Mononuclear cell (primary cell): Measurements from ENCODE around the gene CRIM1. TPM values are rescaled to one million over a fixed set of nuclear protein-coding genes. Genes with fewer than 3 reads are reported as not detected.
"Not testable (repeated sequence)": the region's sequence is repeated elsewhere in the genome, so short reads cannot be mapped to it uniquely, and the experiment has no call there.

ENCODE experiments used
- H3K27me3 ChIP-seq: 2 replicates; pipeline ENCODE4 v1.6.0; 2011; ENCODE audit warnings: low read length, control low read depth; ENCODE audit not compliant: insufficient read depth
- H3K4me1 ChIP-seq: 2 replicates; pipeline ENCODE4 v1.5.1; 2011; ENCODE audit warnings: mild to moderate bottlenecking, low read length, control low read depth; ENCODE audit not compliant: insufficient read depth
- H3K4me3 ChIP-seq: 2 replicates; pipeline ENCODE4 v1.5.1; 2011; ENCODE audit warnings: mild to moderate bottlenecking, low read length, moderate library complexity
- H3K9me3 ChIP-seq: 2 replicates; pipeline ENCODE4 v1.5.1; 2011; ENCODE audit warnings: low read depth, mild to moderate bottlenecking, control low read depth, low read length
- total RNA-seq: library from RNA; depleted of rRNA; stranded (reverse); fragments of >200 nt; gene quantifications from one replicate; pipeline ENCODE4 v1.2.3, GENCODE V29; 2012

The CRIM1 gene
- total RNA-seq: 2.7 TPM

GRCh38 chr2:36355151-36355889 is at the start of gene CRIM1:
TSS of gene CRIM1 (plus strand) at chr2:36355778. CDS start at chr2:36356293, 515 bp downstream.
- Histone ChIP-seq H3K27me3 (peaks cover 34% of the 10 kb centered on the region), H3K4me1 (peaks cover 51% of the 10 kb centered on the region), H3K4me3 (peak within 1 kb of the TSS; percentile 37), H3K9me3 (no peaks in the 10 kb centered on the region)

GRCh38 chr2:36307441-36307840 is 48.1 kb upstream of the CRIM1 start:
- H3K4me1 ChIP-seq: no peaks in the 10 kb centered on the region
- H3K9me3 ChIP-seq: no peaks in the 10 kb centered on the region
- no peaks in the 10 kb centered on the region for H3K27me3 ChIP-seq
- H3K4me3 ChIP-seq: no peak overlapping the region

- H3K4me3 ChIP-seq, H3K27me3 ChIP-seq: not testable (repeated sequence)
Measured at GRCh38 chr2:36310444-36310843, 45.1 kb upstream of the CRIM1 start.

GRCh38 chr2:36318547-36318946 is 37.0 kb upstream of the CRIM1 start:
- H3K9me3 ChIP-seq: no peaks in the 10 kb centered on the region
- H3K4me3 ChIP-seq: no peak overlapping the region
- H3K27me3 ChIP-seq: no peaks in the 10 kb centered on the region
- H3K4me1 ChIP-seq: no peaks in the 10 kb centered on the region

More at GRCh38 chr2:36310444-36310843, 45.1 kb upstream of the CRIM1 start:
- not testable (repeated sequence) for H3K4me1 ChIP-seq, H3K9me3 ChIP-seq

GRCh38 chr2:36322108-36322507 is 33.5 kb upstream of the CRIM1 start:
- H3K4me1 ChIP-seq: no peaks in the 10 kb centered on the region
- H3K9me3 ChIP-seq: no peaks in the 10 kb centered on the region
- no peak overlapping the region for H3K4me3 ChIP-seq
- H3K27me3 ChIP-seq: no peaks in the 10 kb centered on the region

- no peak overlapping the region for H3K4me3 ChIP-seq
- H3K4me1 ChIP-seq: no peaks in the 10 kb centered on the region
- H3K9me3 ChIP-seq: no peaks in the 10 kb centered on the region
- H3K27me3 ChIP-seq: no peaks in the 10 kb centered on the region
Measured at GRCh38 chr2:36326286-36326685, 29.3 kb upstream of the CRIM1 start.

GRCh38 chr2:36329251-36329650 is 26.3 kb upstream of the CRIM1 start:
- no peaks in the 10 kb centered on the region for H3K9me3 ChIP-seq
- H3K27me3 ChIP-seq: no peaks in the 10 kb centered on the region
- no peak overlapping the region for H3K4me3 ChIP-seq
- no peaks in the 10 kb centered on the region for H3K4me1 ChIP-seq

GRCh38 chr2:36329746-36330472 is 25.7 kb upstream of the CRIM1 start:
- no peaks in the 10 kb centered on the region for H3K4me1 ChIP-seq
- no peaks in the 10 kb centered on the region for H3K9me3 ChIP-seq
- no peaks in the 10 kb centered on the region for H3K27me3 ChIP-seq
- H3K4me3 ChIP-seq: no peak overlapping the region

- Histone ChIP-seq H3K4me3 (no peak overlapping the region), H3K9me3 (no peaks in the 10 kb centered on the region), H3K4me1 (no peaks in the 10 kb centered on the region), H3K27me3 (no peaks in the 10 kb centered on the region)
Measured at GRCh38 chr2:36330473-36331395, 24.8 kb upstream of the CRIM1 start.

- H3K4me1 ChIP-seq: no peaks in the 10 kb centered on the region
- H3K9me3 ChIP-seq: no peaks in the 10 kb centered on the region
- no peaks in the 10 kb centered on the region for H3K27me3 ChIP-seq
- no peak overlapping the region for H3K4me3 ChIP-seq
Measured at GRCh38 chr2:36333350-36334012, 22.1 kb upstream of the CRIM1 start.

- no peaks in the 10 kb centered on the region for H3K4me1 ChIP-seq
- H3K9me3 ChIP-seq: no peaks in the 10 kb centered on the region
- H3K27me3 ChIP-seq: no peaks in the 10 kb centered on the region
- no peak overlapping the region for H3K4me3 ChIP-seq
Measured at GRCh38 chr2:36335597-36335996, 20.0 kb upstream of the CRIM1 start.

GRCh38 chr2:36336321-36336720 is 19.3 kb upstream of the CRIM1 start:
- Histone ChIP-seq H3K4me1 (no peaks in the 10 kb centered on the region), H3K9me3 (no peaks in the 10 kb centered on the region), H3K4me3 (no peak overlapping the region), H3K27me3 (no peaks in the 10 kb centered on the region)

- H3K9me3 ChIP-seq: no peaks in the 10 kb centered on the region
- no peak overlapping the region for H3K4me3 ChIP-seq
- no peaks in the 10 kb centered on the region for H3K4me1 ChIP-seq
- H3K27me3 ChIP-seq: no peaks in the 10 kb centered on the region
Measured at GRCh38 chr2:36337354-36337753, 18.2 kb upstream of the CRIM1 start.

GRCh38 chr2:36338124-36338826 is 17.3 kb upstream of the CRIM1 start:
- Histone ChIP-seq H3K27me3 (no peaks in the 10 kb centered on the region), H3K4me3 (no peak overlapping the region), H3K9me3 (no peaks in the 10 kb centered on the region), H3K4me1 (no peaks in the 10 kb centered on the region)
